Fibroblast of pulmonary artery (primary cell): Measurements from ENCODE around the gene ROCK2.

Experiments used
- DNase-seq: peaks from one replicate; pipeline ENCODE4 v3.0.0-alpha.2; 2010; ENCODE audit warnings: low read depth
- H3K4me3 ChIP-seq: replicated peaks from 2 replicates; pipeline ENCODE4 v1.5.1; 2011; ENCODE audit warnings: low read depth, mild to moderate bottlenecking, control low read depth, low read length, moderate library complexity
- CTCF ChIP-seq: IDR thresholded peaks from 2 replicates; pipeline ENCODE4 v1.5.1; 2011; ENCODE audit warnings: mild to moderate bottlenecking, control low read depth, low read length, inconsistent platforms; ENCODE audit errors: missing control alignments

ROCK2 gene

GRCh38 chr2:11342551-11343367 is 1.7 kb downstream of the ROCK2 start:
- DNase-seq = peak; percentile 68
- TF ChIP-seq CTCF = no peak
- H3K4me3 ChIP-seq = peak overlapping the region; percentile 87

GRCh38 chr2:11340717-11341116 is 3.7 kb downstream of the ROCK2 start:
- TF ChIP-seq CTCF = no peak
- no peak overlapping the region for H3K4me3 ChIP-seq
- DNase-seq = no peak

GRCh38 chr2:11339508-11340083 is 4.8 kb downstream of the ROCK2 start:
- no peak overlapping the region for H3K4me3 ChIP-seq
- DNase-seq = no peak

GRCh38 chr2:11338580-11338979 is 5.9 kb downstream of the ROCK2 start:
- H3K4me3 ChIP-seq = no peak overlapping the region
- no peak for TF ChIP-seq CTCF
- no peak for DNase-seq

More at GRCh38 chr2:11339508-11340083, 4.8 kb downstream of the ROCK2 start:
- no peak for TF ChIP-seq CTCF

GRCh38 chr2:11337909-11338308 is 6.5 kb downstream of the ROCK2 start:
- no peak for DNase-seq
- H3K4me3 ChIP-seq = no peak overlapping the region
- no peak for TF ChIP-seq CTCF

GRCh38 chr2:11336189-11336588 is 8.2 kb downstream of the ROCK2 start:
- no peak for TF ChIP-seq CTCF
- DNase-seq = no peak
- no peak overlapping the region for H3K4me3 ChIP-seq
